ENCODE results near the gene GTF2IRD1. TPM values are rescaled to one million over a fixed set of nuclear protein-coding genes. Genes with fewer than 3 reads are reported as not detected.

Gene GTF2IRD1
- total and polyA plus RNA-seq, 2 of the 13 experiments (the other 11 are each of a cell fraction or from before 2014, with no cell fraction given) = 16.5 to 26.7 TPM

GRCh38 chr7:74430961-74431466 lies 22.7 kb upstream of the GTF2IRD1 start:
- intact Hi-C loops (cut with micrococcal nuclease; ENCODE audit: unreplicated experiment) (no loop called here), in situ Hi-C loops (cut with HindIII; ENCODE audit: extremely low pct_ligation_motif_present, low pct_unique_long_range_greater_than_20kb) (no loop called here)
- peak overlapping the region in 1 of 3 experiments; percentile 13; a peak in 2 of 6 replicates for H3K4me3 ChIP-seq (replicated peaks in 1 of 3; ENCODE audit: insufficient read depth in 1 of 3, low read depth in 2 of 3, low read length in 3 of 3)
- no peaks in the 10 kb centered on the region for H3K9me3 ChIP-seq (ENCODE audit: low read length)
- no peak overlapping the region for H3K27ac ChIP-seq (ENCODE audit: extremely low read length, insufficient read depth, low read length)
- no peaks in the 10 kb centered on the region for H4K20me1 ChIP-seq (ENCODE audit: insufficient read depth, low read length)
- 8% methylated on average over 6 of the region's 12 CpGs for WGBS (ENCODE audit: low lambda C conversion rate)
- CTCF ChIA-PET (ENCODE audit: low intra/inter-chr PET ratio, low total read pairs) = no interaction called here
- H2AFZ ChIP-seq (ENCODE audit: low read length) = no peak overlapping the region
- H3K4me2 ChIP-seq (ENCODE audit: low read depth, low read length) = peak overlapping the region; percentile 70
- H3K27me3 ChIP-seq (ENCODE audit: control insufficient read depth in 1 of 2, insufficient read depth in 2 of 2, low read length in 2 of 2) = peaks cover 0 to 15% of the 10 kb centered on the region in 2 experiments; a peak in 2 of 5 replicates
- FAIRE-seq (no peak), DNase-seq (ENCODE audit: low spot score) (no peak), ATAC-seq (peak; percentile 52)
- no peaks in the 10 kb centered on the region for H3K36me3 ChIP-seq (replicated peaks in 1 of 2; ENCODE audit: control insufficient read depth in 1 of 2, insufficient read depth in 2 of 2, low read length in 2 of 2)
- peaks cover 35% of the 10 kb centered on the region for H3K4me1 ChIP-seq (ENCODE audit: insufficient read depth, low read length)
- POLR2A ChIA-PET = no interaction called here
- H3K79me2 ChIP-seq (ENCODE audit: insufficient read depth, low read length) = no peaks in the 10 kb centered on the region
- no TSS peak for BruUV-seq (replicated peaks)
- H3K9ac ChIP-seq (ENCODE audit: insufficient read depth, low read depth, low read length) = no peak overlapping the region
- TF ChIP-seq ZNF329 (CRISPR knock-in tag; IDR thresholded peaks at IDR 0.05; ENCODE audit: low read depth) (no peak), SP140L (CRISPR knock-in tag; IDR thresholded peaks at IDR 0.05; ENCODE audit: borderline replicate concordance) (no peak), HNRNPL (IDR thresholded peaks at IDR 0.05; ENCODE audit: low read depth, low read length) (peak; percentile 34; the same call in 1 of the 2 replicates), ZNF770 (CRISPR knock-in tag; IDR thresholded peaks at IDR 0.05) (0 out of 2 replicates have a peak, but pooled peaks have one; percentile 6), MAFK (conservative IDR thresholded peaks at IDR 0.05 in 1 of 2, IDR thresholded peaks at IDR 0.05 in 1 of 2; ENCODE audit: low read length in 2 of 2) (0 out of 4 replicates have a peak, but pooled peaks have one; percentile 4 to 17), SPEN (CRISPR knock-in tag; IDR thresholded peaks at IDR 0.05; ENCODE audit: low read depth) (no peak), MAFF (IDR thresholded peaks at IDR 0.05; ENCODE audit: low read depth, low read length) (no peak), PRMT3 (CRISPR knock-in tag; IDR thresholded peaks at IDR 0.05; ENCODE audit: borderline replicate concordance, low read depth) (no peak), ARID3A (IDR thresholded peaks at IDR 0.05; ENCODE audit: low read depth, low read length) (no peak), FOXJ3 (CRISPR knock-in tag; IDR thresholded peaks at IDR 0.05; ENCODE audit: borderline replicate concordance) (no peak), ARID4A (CRISPR knock-in tag; IDR thresholded peaks at IDR 0.05; ENCODE audit: borderline replicate concordance) (no peak)
